Liver (tissue), 9 donors: Measurements from ENCODE around the gene CACNA1I. TPM values are rescaled to one million over a fixed set of nuclear protein-coding genes. Genes with fewer than 3 reads are reported as not detected.

ENCODE experiments used
- DNase-seq: peaks from one replicate; pipeline ENCODE4 v3.0.0-alpha.2; 2017; ENCODE audit warnings: low spot score
- H3K27ac ChIP-seq, 2 donors: one replicate each; pipeline ENCODE4 v1.7.0; 2013; ENCODE audit warnings: inconsistent platforms in 2 of 2, low read length in 2 of 2, control low read depth in 1 of 2, low read depth in 1 of 2, mild to moderate bottlenecking in 1 of 2
- H3K27me3 ChIP-seq, 4 donors: one replicate each; pipeline versions ENCODE4 v1.6.1 to v1.7.0; 2013; ENCODE audit warnings: low read length in 3 of 4, inconsistent platforms in 1 of 4, mild to moderate bottlenecking in 1 of 4, moderate library complexity in 1 of 4; ENCODE audit not compliant: control insufficient read depth in 4 of 4, insufficient read depth in 4 of 4
- H3K36me3 ChIP-seq, 4 donors: one replicate each; pipeline versions ENCODE4 v1.6.1 to v1.7.0; 2013; ENCODE audit warnings: low read length in 3 of 4, mild to moderate bottlenecking in 3 of 4, low read depth in 1 of 4, moderate library complexity in 1 of 4; ENCODE audit not compliant: control insufficient read depth in 4 of 4, insufficient read depth in 3 of 4
- H3K4me1 ChIP-seq, 4 donors: one replicate each; pipeline versions ENCODE4 v1.6.1 to v1.7.0; 2013; ENCODE audit warnings: low read length in 3 of 4, mild to moderate bottlenecking in 3 of 4, moderate library complexity in 1 of 4; ENCODE audit not compliant: control insufficient read depth in 4 of 4, insufficient read depth in 4 of 4
- H3K4me3 ChIP-seq, 3 donors: one replicate each; pipeline versions ENCODE4 v1.6.1 to v1.7.0; 2013; ENCODE audit warnings: low read length in 3 of 3, control low read depth in 1 of 3, low read depth in 1 of 3, mild to moderate bottlenecking in 1 of 3
- H3K9ac ChIP-seq, 2 donors: one replicate each; pipeline ENCODE4 v1.7.0; 2013; ENCODE audit warnings: low read length in 2 of 2, mild to moderate bottlenecking in 2 of 2, moderate library complexity in 2 of 2, control low read depth in 1 of 2, low read depth in 1 of 2
- H3K9me3 ChIP-seq, 4 donors: one replicate each; pipeline versions ENCODE4 v1.6.1 to v1.7.0; 2013; ENCODE audit warnings: low read length in 3 of 4; ENCODE audit not compliant: control insufficient read depth in 4 of 4
- ATF3 ChIP-seq: IDR thresholded peaks from 2 replicates; pipeline ENCODE4 v1.6.1; 2016; ENCODE audit warnings: antibody characterized with exemption
- CTCF ChIP-seq: fragments of 150-350 bp; IDR thresholded peaks from 2 replicates; pipeline ENCODE4 v1.5.1; 2017; ENCODE audit warnings: improper control_type of control experiment, low read depth, low read length; ENCODE audit not compliant: missing input control
- EGR1 ChIP-seq, 2 donors: IDR thresholded peaks; 2 replicates each; pipeline ENCODE4 v1.6.1; 2016 to 2018; ENCODE audit warnings: antibody characterized with exemption in 2 of 2, low read depth in 2 of 2
- FOXA1 ChIP-seq: IDR thresholded peaks from 2 replicates; pipeline ENCODE4 v1.6.1; 2016; ENCODE audit warnings: antibody characterized with exemption
- FOXA2 ChIP-seq: IDR thresholded peaks from 2 replicates; pipeline ENCODE4 v1.6.1; 2016; ENCODE audit warnings: antibody characterized with exemption
- GABPA ChIP-seq, 2 donors: IDR thresholded peaks in 1 of 2; conservative IDR thresholded peaks in 1 of 2; 2 replicates each; pipeline ENCODE4 v1.6.1; 2016; ENCODE audit warnings: antibody characterized with exemption in 2 of 2, mild to moderate bottlenecking in 1 of 2, moderate library complexity in 1 of 2
- HNF4A ChIP-seq, 2 donors: conservative IDR thresholded peaks; 2 replicates each; pipeline ENCODE4 v1.6.1; 2016; ENCODE audit warnings: antibody characterized with exemption in 2 of 2, mild to moderate bottlenecking in 2 of 2
- HNF4G ChIP-seq: IDR thresholded peaks from 2 replicates; pipeline ENCODE4 v1.6.1; 2016; ENCODE audit warnings: antibody characterized with exemption
- JUND ChIP-seq, 2 donors: IDR thresholded peaks; 2 replicates each; pipeline ENCODE4 v1.6.1; 2016; ENCODE audit warnings: antibody characterized with exemption in 2 of 2
- MAX ChIP-seq: IDR thresholded peaks from 2 replicates; pipeline ENCODE4 v1.6.1; 2016; ENCODE audit warnings: antibody characterized with exemption
- NR2F2 ChIP-seq: IDR thresholded peaks from 2 replicates; pipeline ENCODE4 v1.6.1; 2016; ENCODE audit warnings: antibody characterized with exemption
- RAD21 ChIP-seq, 2 donors: IDR thresholded peaks; 2 replicates each; pipeline ENCODE4 v1.6.1; 2016; ENCODE audit warnings: antibody characterized with exemption in 2 of 2, mild to moderate bottlenecking in 2 of 2
- REST ChIP-seq: IDR thresholded peaks from 2 replicates; pipeline ENCODE4 v1.6.1; 2016; ENCODE audit warnings: antibody characterized with exemption, mild to moderate bottlenecking
- RXRA ChIP-seq, 2 donors: IDR thresholded peaks; 2 replicates each; pipeline ENCODE4 v1.6.1; 2017 to 2018; ENCODE audit warnings: antibody characterized with exemption in 2 of 2, mild to moderate bottlenecking in 1 of 2
- SP1 ChIP-seq: IDR thresholded peaks from 2 replicates; pipeline ENCODE4 v1.6.1; 2018; ENCODE audit warnings: antibody characterized with exemption, mild to moderate bottlenecking
- TAF1 ChIP-seq: conservative IDR thresholded peaks from 2 replicates; pipeline ENCODE4 v1.6.1; 2016; ENCODE audit warnings: antibody characterized with exemption, mild to moderate bottlenecking
- YY1 ChIP-seq: IDR thresholded peaks from 2 replicates; pipeline ENCODE4 v1.6.1; 2016; ENCODE audit warnings: antibody characterized with exemption, mild to moderate bottlenecking
- ZBTB33 ChIP-seq: IDR thresholded peaks from 2 replicates; pipeline ENCODE4 v1.6.1; 2016; ENCODE audit warnings: antibody characterized with exemption
- WGBS: extraction: QIAGEN DNeasy Blood & Tissue Kit; methylation state at CpG from one replicate; pipeline ENCODE4 v1.1.7; 2013; 5-methylcytosine and 5-hydroxymethylcytosine counted together
- polyA plus RNA-seq, 2 donors: library from polyadenylated mRNA; stranded (reverse) in 1 of 2; unstranded in 1 of 2; fragments of 200-250 nt in 1 of 2; fragments of >200 nt in 1 of 2; fragmentation: Nextera tagmentation in 1 of 2; extraction: Ambion mirVana in 1 of 2; gene quantifications; one replicate each; pipeline versions ENCODE4 v1.2.1 to v1.2.3, GENCODE V29; 2013 to 2015
- total RNA-seq, 2 donors: library from RNA; depleted of rRNA; stranded (reverse); fragments of >200 nt; gene quantifications; one replicate each; pipeline ENCODE4 v1.2.3, GENCODE V29; 2014
- donor health status: healthy.
- donor health status: healthy.
- donor health status: healthy.
- donor health status: healthy.
- donor health status: healthy.

CACNA1I gene
- total and polyA plus RNA-seq, 4 donors = under 0.01 to 0.14 (median 0.01) TPM; not detected in 1

GRCh38 chr22:39610766-39611165 lies 40.2 kb downstream of the CACNA1I start:
- TF ChIP-seq MAX (no peak), HNF4A (conservative IDR thresholded peaks at IDR 0.05) (no peak), HNF4G (no peak), SP1 (no peak), GABPA (IDR thresholded peaks at IDR 0.05 in 1 of 2, conservative IDR thresholded peaks at IDR 0.05 in 1 of 2) (no peak)
- DNase-seq = no peak
- Histone ChIP-seq H3K27me3 (peaks cover 0 to 3% (median 0%) of the 10 kb centered on the region in 4 donors), H3K4me3 (no peak overlapping the region), H3K27ac (no peak overlapping the region), H3K9ac (no peak overlapping the region), H3K36me3 (no peaks in the 10 kb centered on the region), H3K4me1 (no peaks in the 10 kb centered on the region), H3K9me3 (peaks cover 0 to 2% (median under 1%) of the 10 kb centered on the region in 4 donors)
- WGBS = 62% methylated on average over 7 of the region's 7 CpGs

GRCh38 chr22:39611360-39611759 lies 40.8 kb downstream of the CACNA1I start:
- peaks cover 0 to 3% (median 0%) of the 10 kb centered on the region in 4 donors for H3K27me3 ChIP-seq
- 84% methylated on average over 4 of the region's 4 CpGs for WGBS

More at GRCh38 chr22:39611360-39611759, 40.8 kb downstream of the CACNA1I start:
- no peak overlapping the region for H3K9ac ChIP-seq
- TF ChIP-seq FOXA2 (no peak), YY1 (no peak), EGR1 (IDR thresholded peaks at IDR 0.05; ENCODE audit: low read depth in 2 of 2) (no peak), SP1 (no peak), MAX (no peak), CTCF (no peak), ZBTB33 (no peak), JUND (IDR thresholded peaks at IDR 0.05) (no peak), TAF1 (no peak), FOXA1 (no peak), RXRA (IDR thresholded peaks at IDR 0.05) (no peak), RAD21 (IDR thresholded peaks at IDR 0.05) (no peak), REST (no peak), NR2F2 (no peak), HNF4A (conservative IDR thresholded peaks at IDR 0.05) (no peak), ATF3 (no peak), HNF4G (no peak), GABPA (IDR thresholded peaks at IDR 0.05 in 1 of 2, conservative IDR thresholded peaks at IDR 0.05 in 1 of 2) (no peak)
- H3K4me3 ChIP-seq = no peak overlapping the region
- no peak overlapping the region for H3K27ac ChIP-seq
- no peak for DNase-seq
- no peaks in the 10 kb centered on the region for H3K36me3 ChIP-seq
- H3K9me3 ChIP-seq = peaks cover 0 to 2% (median under 1%) of the 10 kb centered on the region in 4 donors
- no peaks in the 10 kb centered on the region for H3K4me1 ChIP-seq
